Measurements from ENCODE around the gene ARHGAP4.

Gene ARHGAP4

GRCh38 chrX:153930011-153930910, 4.2 kb upstream of the ARHGAP4 start:
- Histone ChIP-seq H3K4me3 (ENCODE audit: low read length) (no peak overlapping the region), H3K27me3 (replicated peaks; ENCODE audit: control insufficient read depth, insufficient read depth, low read length) (no peaks in the 10 kb centered on the region), H3K4me1 (ENCODE audit: control insufficient read depth, insufficient read depth, low read length) (peaks cover 26% of the 10 kb centered on the region), H3K9me3 (ENCODE audit: control insufficient read depth, low read length) (no peaks in the 10 kb centered on the region), H3K36me3 (ENCODE audit: control insufficient read depth, insufficient read depth, low read length, severe bottlenecking) (peaks cover 31% of the 10 kb centered on the region), H3K9ac (ENCODE audit: low read length) (no peak overlapping the region)
- DNase-seq (ENCODE audit: low read depth): no peak

GRCh38 chrX:153929576-153929975, 3.5 kb upstream of the ARHGAP4 start:
- H3K4me3 ChIP-seq (ENCODE audit: low read length): no peak overlapping the region
- H3K9ac ChIP-seq (ENCODE audit: low read length): peak overlapping the region; percentile 32
- no peaks in the 10 kb centered on the region for H3K9me3 ChIP-seq (ENCODE audit: control insufficient read depth, low read length)
- H3K36me3 ChIP-seq (ENCODE audit: control insufficient read depth, insufficient read depth, low read length, severe bottlenecking): peaks cover 31% of the 10 kb centered on the region
- no peak for DNase-seq (ENCODE audit: low read depth)
- peaks cover 28% of the 10 kb centered on the region for H3K4me1 ChIP-seq (ENCODE audit: control insufficient read depth, insufficient read depth, low read length)
- no peaks in the 10 kb centered on the region for H3K27me3 ChIP-seq (replicated peaks; ENCODE audit: control insufficient read depth, insufficient read depth, low read length)

- Histone ChIP-seq H3K9me3 (ENCODE audit: control insufficient read depth, low read length) (no peaks in the 10 kb centered on the region), H3K9ac (ENCODE audit: low read length) (no peak overlapping the region), H3K4me1 (ENCODE audit: control insufficient read depth, insufficient read depth, low read length) (peaks cover 33% of the 10 kb centered on the region), H3K27me3 (replicated peaks; ENCODE audit: control insufficient read depth, insufficient read depth, low read length) (no peaks in the 10 kb centered on the region), H3K36me3 (ENCODE audit: control insufficient read depth, insufficient read depth, low read length, severe bottlenecking) (peaks cover 31% of the 10 kb centered on the region), H3K4me3 (ENCODE audit: low read length) (peak overlapping the region; percentile 66)
- DNase-seq (ENCODE audit: low read depth): no peak
These were observed 2.8 kb upstream of the ARHGAP4 start for GRCh38 chrX:153928846-153929245.

- H3K4me1 ChIP-seq (ENCODE audit: control insufficient read depth, insufficient read depth, low read length): peaks cover 35% of the 10 kb centered on the region
- DNase-seq (ENCODE audit: low read depth): peak; percentile 97
- peaks cover 3% of the 10 kb centered on the region for H3K27me3 ChIP-seq (replicated peaks; ENCODE audit: control insufficient read depth, insufficient read depth, low read length)
- peak overlapping the region; percentile 91 for H3K9ac ChIP-seq (ENCODE audit: low read length)
- H3K36me3 ChIP-seq (ENCODE audit: control insufficient read depth, insufficient read depth, low read length, severe bottlenecking): peaks cover 31% of the 10 kb centered on the region
- peak overlapping the region; percentile 83 for H3K4me3 ChIP-seq (ENCODE audit: low read length)
- H3K9me3 ChIP-seq (ENCODE audit: control insufficient read depth, low read length): no peaks in the 10 kb centered on the region
These were observed 2.1 kb upstream of the ARHGAP4 start for GRCh38 chrX:153927922-153928760.

- Histone ChIP-seq H3K9me3 (ENCODE audit: control insufficient read depth, low read length) (no peaks in the 10 kb centered on the region), H3K27me3 (replicated peaks; ENCODE audit: control insufficient read depth, insufficient read depth, low read length) (peaks cover 5% of the 10 kb centered on the region)
- peak; percentile 28 for DNase-seq (ENCODE audit: low read depth)
These were observed 1.5 kb upstream of the ARHGAP4 start for GRCh38 chrX:153927672-153927921.

GRCh38 chrX:153926858-153927671, 1.0 kb upstream of the ARHGAP4 start:
- Histone ChIP-seq H3K9ac (ENCODE audit: low read length) (peak overlapping the region; percentile 91), H3K36me3 (ENCODE audit: control insufficient read depth, insufficient read depth, low read length, severe bottlenecking) (peaks cover 27% of the 10 kb centered on the region), H3K4me3 (ENCODE audit: low read length) (peak overlapping the region; percentile 83), H3K27me3 (replicated peaks; ENCODE audit: control insufficient read depth, insufficient read depth, low read length) (peaks cover 6% of the 10 kb centered on the region), H3K9me3 (ENCODE audit: control insufficient read depth, low read length) (no peaks in the 10 kb centered on the region), H3K4me1 (ENCODE audit: control insufficient read depth, insufficient read depth, low read length) (peaks cover 35% of the 10 kb centered on the region)
- DNase-seq (ENCODE audit: low read depth): no peak

More at GRCh38 chrX:153927672-153927921, 1.5 kb upstream of the ARHGAP4 start:
- Histone ChIP-seq H3K36me3 (ENCODE audit: control insufficient read depth, insufficient read depth, low read length, severe bottlenecking) (peaks cover 31% of the 10 kb centered on the region), H3K9ac (ENCODE audit: low read length) (peak overlapping the region; percentile 91), H3K4me1 (ENCODE audit: control insufficient read depth, insufficient read depth, low read length) (peaks cover 35% of the 10 kb centered on the region), H3K4me3 (ENCODE audit: low read length) (peak overlapping the region; percentile 83)

GRCh38 chrX:153926552-153926857, 441 bp upstream of the ARHGAP4 start:
- H3K9ac ChIP-seq (ENCODE audit: low read length): no peak overlapping the region
- peaks cover 22% of the 10 kb centered on the region for H3K36me3 ChIP-seq (ENCODE audit: control insufficient read depth, insufficient read depth, low read length, severe bottlenecking)
- H3K9me3 ChIP-seq (ENCODE audit: control insufficient read depth, low read length): no peaks in the 10 kb centered on the region
- H3K4me1 ChIP-seq (ENCODE audit: control insufficient read depth, insufficient read depth, low read length): peaks cover 31% of the 10 kb centered on the region
- peak overlapping the region; percentile 83 for H3K4me3 ChIP-seq (ENCODE audit: low read length)
- H3K27me3 ChIP-seq (replicated peaks; ENCODE audit: control insufficient read depth, insufficient read depth, low read length): peaks cover 9% of the 10 kb centered on the region
- no peak for DNase-seq (ENCODE audit: low read depth)

- Histone ChIP-seq H3K4me3 (ENCODE audit: low read length) (no peak overlapping the region), H3K9me3 (ENCODE audit: control insufficient read depth, low read length) (no peaks in the 10 kb centered on the region), H3K27me3 (replicated peaks; ENCODE audit: control insufficient read depth, insufficient read depth, low read length) (peaks cover 16% of the 10 kb centered on the region), H3K4me1 (ENCODE audit: control insufficient read depth, insufficient read depth, low read length) (peaks cover 28% of the 10 kb centered on the region), H3K36me3 (ENCODE audit: control insufficient read depth, insufficient read depth, low read length, severe bottlenecking) (peaks cover 11% of the 10 kb centered on the region), H3K9ac (ENCODE audit: low read length) (no peak overlapping the region)
- no peak for DNase-seq (ENCODE audit: low read depth)
These were observed 701 bp downstream of the ARHGAP4 start for GRCh38 chrX:153925387-153925738.

- peaks cover under 1% of the 10 kb centered on the region for H3K36me3 ChIP-seq (ENCODE audit: control insufficient read depth, insufficient read depth, low read length, severe bottlenecking)
- no peak for DNase-seq (ENCODE audit: low read depth)
- H3K4me1 ChIP-seq (ENCODE audit: control insufficient read depth, insufficient read depth, low read length): peaks cover 27% of the 10 kb centered on the region
- peaks cover 25% of the 10 kb centered on the region for H3K27me3 ChIP-seq (replicated peaks; ENCODE audit: control insufficient read depth, insufficient read depth, low read length)
- no peak overlapping the region for H3K4me3 ChIP-seq (ENCODE audit: low read length)
- no peak overlapping the region for H3K9ac ChIP-seq (ENCODE audit: low read length)
- H3K9me3 ChIP-seq (ENCODE audit: control insufficient read depth, low read length): no peaks in the 10 kb centered on the region
These were observed 1.8 kb downstream of the ARHGAP4 start for GRCh38 chrX:153924149-153924861.

GRCh38 chrX:153922932-153923857, 2.9 kb downstream of the ARHGAP4 start:
- Histone ChIP-seq H3K4me1 (ENCODE audit: control insufficient read depth, insufficient read depth, low read length) (peaks cover 24% of the 10 kb centered on the region), H3K9me3 (ENCODE audit: control insufficient read depth, low read length) (no peaks in the 10 kb centered on the region), H3K27me3 (replicated peaks; ENCODE audit: control insufficient read depth, insufficient read depth, low read length) (peaks cover 35% of the 10 kb centered on the region), H3K4me3 (ENCODE audit: low read length) (no peak overlapping the region), H3K9ac (ENCODE audit: low read length) (no peak overlapping the region), H3K36me3 (ENCODE audit: control insufficient read depth, insufficient read depth, low read length, severe bottlenecking) (no peaks in the 10 kb centered on the region)
- DNase-seq (ENCODE audit: low read depth): peak; percentile 66
